HUDEP-2 (cell line): ENCODE results near the gene UBE2Q1.

ENCODE experiments used
- DNase-seq, 76 experiments: peaks; one replicate each; lab custom pipeline; 2025; ENCODE audit not compliant: unreplicated experiment in 76 of 76; lab: John Stamatoyannopoulos, UW

The UBE2Q1 gene

GRCh38 chr1:154557939-154558719, at the start of gene UBE2Q1:
TSS of gene UBE2Q1 (minus strand) at chr1:154558662. CDS start at chr1:154558553, 109 bp downstream.
- DNase-seq = peak in 2 of 76 experiments; percentile 12 to 13

DNA sequence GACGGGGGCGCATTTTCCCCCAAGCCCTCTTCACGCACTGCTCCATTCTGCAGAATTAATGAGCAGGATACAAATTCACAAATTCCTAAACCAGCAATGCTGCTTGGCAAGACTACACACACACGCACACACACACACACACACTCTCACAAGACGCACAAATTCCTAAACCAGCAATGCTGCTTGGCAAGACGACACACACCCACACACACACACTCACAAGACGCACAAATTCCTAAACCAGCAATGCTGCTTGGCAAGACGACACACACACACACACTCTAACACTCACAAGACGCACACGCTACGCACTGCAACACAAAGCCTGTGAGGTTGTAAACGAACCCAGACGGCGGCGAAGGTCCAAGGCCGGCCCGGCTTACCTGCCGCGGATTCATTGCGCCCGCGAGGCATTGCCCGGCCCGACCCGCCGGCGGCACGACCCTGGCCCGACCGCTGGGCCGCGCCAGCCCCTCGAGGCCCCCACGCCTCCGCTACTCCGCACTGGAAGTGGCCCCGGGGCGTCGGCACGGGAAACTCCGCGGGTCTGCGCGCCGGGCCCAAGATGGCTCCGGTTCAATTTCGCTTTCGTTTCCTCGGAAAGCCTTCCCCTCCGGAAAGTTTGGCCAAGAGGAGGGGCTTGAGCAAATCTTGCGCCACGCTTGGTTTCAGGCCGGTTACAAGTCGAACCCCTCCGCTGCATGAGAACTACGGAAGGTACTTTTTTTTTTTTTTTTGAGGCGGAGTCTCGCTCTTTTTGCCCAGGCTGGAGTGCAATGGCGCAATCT, 49.3 kb upstream of the UBE2Q1 start, which contains the start of gene ADAR:
Gene ADAR (minus strand): TSS at position 578 of the 788 bp plus-strand sequence. CDS start 180 bp downstream, at position 398.
- peak in 74 of 76 experiments; percentile 14 to 83 (median 66) for DNase-seq

- DNase-seq = peak in 3 of 76 experiments; percentile 3 to 42 (median 18)
Observed at GRCh38 chr1:154607106-154607608, 48.7 kb upstream of the UBE2Q1 start.

DNA sequence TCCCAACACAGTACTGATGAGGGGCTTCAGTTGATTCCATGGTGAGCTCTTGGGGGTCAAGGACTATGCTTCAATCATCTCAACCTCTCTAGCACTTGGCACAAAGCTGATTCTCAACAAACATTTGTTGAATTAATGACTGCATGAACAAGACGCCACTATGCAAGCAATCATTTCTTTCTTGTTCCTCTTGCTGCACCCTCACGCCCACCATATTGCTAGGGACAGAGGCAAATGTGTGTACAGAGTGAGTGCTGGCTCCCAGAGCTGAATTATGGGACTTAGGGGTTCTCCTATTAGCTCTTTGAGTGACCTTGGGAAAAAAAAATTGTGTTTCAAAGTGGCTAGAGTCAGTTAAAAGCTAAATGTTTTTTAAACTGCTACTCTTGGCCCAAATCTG, 47.1 kb upstream of the UBE2Q1 start:
- no peak for DNase-seq

- DNase-seq = no peak
Observed at GRCh38 chr1:154603317-154603716, 44.9 kb upstream of the UBE2Q1 start.

- DNase-seq = no peak
Observed at GRCh38 chr1:154599658-154600057, 41.2 kb upstream of the UBE2Q1 start.

DNA sequence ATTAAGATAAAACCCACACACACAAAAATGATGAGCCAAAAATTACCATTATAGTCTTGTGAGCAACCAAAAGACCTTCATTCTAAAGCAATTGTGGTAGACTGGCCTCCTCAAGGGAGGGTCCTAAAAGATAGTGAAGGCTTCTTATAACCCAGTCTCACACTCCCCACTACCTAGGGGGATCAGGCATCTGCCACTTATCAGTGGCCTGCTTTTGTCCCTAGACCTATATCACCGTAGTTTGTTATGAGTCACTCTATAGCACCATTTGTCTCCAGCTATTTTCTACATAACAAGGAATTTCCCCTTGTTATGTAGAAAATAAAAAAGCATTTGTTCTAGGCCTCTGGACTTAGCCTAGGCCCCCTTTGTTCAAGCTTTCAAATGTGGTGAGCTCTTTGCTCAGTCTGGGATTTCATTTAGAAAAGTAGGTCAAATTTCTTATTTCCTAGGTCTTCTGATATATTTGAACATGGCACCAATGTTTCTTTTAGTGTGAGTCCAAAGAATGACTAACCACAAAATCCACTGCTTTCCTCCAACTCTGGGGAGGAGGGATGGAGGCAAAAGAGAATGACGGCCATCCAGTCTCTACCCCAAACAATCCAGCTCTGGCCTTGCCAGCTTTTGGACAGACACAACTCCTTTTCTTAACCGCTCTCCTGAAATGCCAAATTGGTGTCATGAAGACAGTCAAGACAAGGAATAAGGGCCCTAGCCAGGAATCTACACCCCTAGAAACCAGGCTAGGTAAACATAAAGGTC, 40.6 kb upstream of the UBE2Q1 start:
- DNase-seq = no peak

DNA sequence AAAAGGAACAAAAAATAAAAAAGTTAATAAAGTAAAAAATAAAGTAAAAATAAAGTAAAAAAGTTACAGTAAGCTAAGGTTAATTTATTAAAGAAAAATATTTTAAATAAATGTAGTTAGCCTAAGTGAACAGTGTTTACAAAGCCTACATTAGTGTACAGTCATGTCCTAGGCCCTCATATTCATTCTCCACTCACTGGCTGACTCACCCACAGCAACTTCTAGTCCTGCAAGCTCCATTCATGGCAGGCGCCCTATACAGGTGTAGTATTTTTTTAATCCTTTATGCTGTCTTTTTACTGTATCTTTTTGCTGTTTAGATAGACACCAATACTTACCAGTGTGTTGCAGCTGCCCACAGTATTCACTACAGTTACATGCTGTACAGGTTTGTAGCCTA, 37.2 kb upstream of the UBE2Q1 start:
- no peak for DNase-seq

GRCh38 chr1:154594811-154595210, 36.3 kb upstream of the UBE2Q1 start:
- DNase-seq = no peak

GRCh38 chr1:154593390-154593789, 34.9 kb upstream of the UBE2Q1 start:
- peak in 14 of 76 experiments; percentile 6 to 61 (median 24) for DNase-seq

DNA sequence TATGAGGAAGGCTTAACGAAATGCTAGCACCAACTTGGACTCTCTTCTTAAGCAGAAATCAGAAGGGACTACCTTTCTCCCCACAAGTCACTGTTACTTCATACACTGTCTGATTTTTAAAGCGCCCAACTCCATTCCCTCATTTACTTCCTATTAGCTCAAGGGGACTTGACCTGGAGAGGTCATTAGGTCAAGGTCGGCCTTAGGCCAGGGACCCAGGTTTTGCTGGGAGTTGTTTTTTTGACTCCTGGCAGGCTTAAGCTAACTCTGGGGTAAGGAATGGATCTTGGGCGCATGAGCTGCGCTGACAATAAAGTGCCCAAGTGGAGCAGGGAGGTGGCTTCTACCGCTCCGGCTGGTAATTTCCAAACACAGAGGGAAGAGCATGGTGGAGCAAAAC, 32.7 kb upstream of the UBE2Q1 start:
- no peak for DNase-seq

- no peak for DNase-seq
Observed at GRCh38 chr1:154590756-154591155, 32.3 kb upstream of the UBE2Q1 start.

DNA sequence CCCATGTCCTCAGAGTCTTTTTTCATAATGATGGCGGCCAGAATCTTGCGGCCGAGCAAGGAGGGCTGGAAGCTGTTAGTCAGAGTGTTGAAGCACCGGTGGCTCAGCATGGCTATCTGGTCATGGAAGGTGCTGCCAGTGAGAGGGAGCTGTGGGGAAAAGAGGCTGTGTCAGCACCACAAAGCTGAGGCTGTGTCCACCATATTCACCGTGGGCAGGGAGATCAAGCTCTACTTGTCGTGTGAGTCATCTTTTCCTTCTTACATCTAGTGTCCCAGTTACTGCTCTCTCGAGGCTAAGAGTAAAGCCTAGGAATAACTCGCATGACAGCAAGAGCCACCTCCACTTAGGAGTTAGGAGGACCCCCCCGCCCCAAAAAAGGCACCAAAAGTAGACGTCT, 31.3 kb upstream of the UBE2Q1 start:
- peak in 1 of 76 experiments; percentile 17 for DNase-seq

DNA sequence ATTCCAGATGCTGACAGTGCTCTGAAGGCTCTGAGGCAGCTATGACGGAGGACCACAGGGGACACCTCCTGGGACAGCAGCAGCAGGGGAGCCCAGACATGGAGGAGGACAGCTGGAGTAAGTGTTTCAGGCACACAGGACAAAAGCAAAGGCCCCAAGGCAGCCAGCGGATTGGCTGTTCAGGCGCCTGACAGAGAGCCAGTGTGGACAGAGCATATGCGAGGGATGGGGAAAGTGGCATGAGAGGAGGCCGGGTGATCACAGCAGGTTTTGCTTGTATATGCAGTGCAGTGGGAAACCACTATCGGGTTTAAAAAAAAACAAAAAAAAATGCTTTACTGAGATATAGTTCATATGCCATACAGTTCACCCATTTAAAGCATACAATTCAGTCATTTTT, 28.2 kb upstream of the UBE2Q1 start:
- no peak for DNase-seq

DNA sequence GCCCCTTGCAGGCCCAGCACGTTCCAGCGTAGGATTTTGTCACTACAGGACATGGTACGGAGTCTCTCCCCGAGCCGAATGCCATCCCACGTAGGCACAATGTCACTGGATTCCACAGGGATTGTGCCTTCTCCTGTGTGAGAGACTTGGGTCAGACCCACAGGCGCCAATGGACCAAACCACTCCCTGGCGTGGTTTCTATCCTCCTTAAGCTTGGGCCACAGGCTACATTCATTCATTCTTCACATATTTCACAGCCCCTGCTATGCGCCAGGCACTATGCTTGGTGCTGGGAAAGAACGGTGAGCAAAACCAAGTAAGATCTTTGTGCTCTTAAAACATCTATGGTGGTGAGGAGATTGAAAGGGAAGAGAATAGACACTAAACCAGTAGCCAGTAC, 27.8 kb upstream of the UBE2Q1 start:
- no peak for DNase-seq

DNA sequence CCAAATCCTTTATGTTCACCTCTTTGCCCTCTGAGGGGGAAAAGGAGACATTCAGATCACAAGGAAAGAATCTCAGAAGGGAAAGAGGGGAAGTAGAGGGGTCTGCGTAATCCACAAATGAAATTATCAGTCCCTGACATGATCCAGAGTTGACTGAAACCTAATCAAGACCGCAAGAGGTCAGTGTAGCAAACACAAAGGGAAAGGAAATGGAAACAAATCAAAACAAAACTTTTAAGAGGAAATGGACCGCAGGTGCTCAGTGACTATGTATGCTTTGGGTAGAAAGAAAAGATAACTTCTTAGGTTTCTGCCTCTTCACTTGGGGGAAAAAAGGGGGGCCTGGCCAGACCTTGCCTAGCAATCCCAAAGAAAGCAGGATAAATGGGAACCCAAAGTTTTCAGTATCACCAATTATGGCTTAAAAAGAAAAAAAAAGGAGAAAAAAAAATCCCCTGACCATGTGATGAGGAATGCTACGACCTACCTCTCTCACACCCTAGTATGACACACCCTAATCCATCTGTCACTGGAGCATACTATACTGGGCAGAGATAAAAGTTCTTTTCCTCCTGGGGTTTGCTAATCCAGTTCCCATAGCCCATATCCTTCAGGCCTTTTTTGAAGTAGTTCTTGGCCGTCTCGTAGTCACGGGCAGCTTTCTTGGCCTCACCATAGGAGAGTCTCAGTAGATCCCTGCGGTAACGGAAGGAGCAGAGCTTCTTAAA, 26.0 kb upstream of the UBE2Q1 start:
- DNase-seq = no peak

- no peak for DNase-seq
Observed at GRCh38 chr1:154583773-154584172, 25.3 kb upstream of the UBE2Q1 start.

GRCh38 chr1:154582885-154583284, 24.4 kb upstream of the UBE2Q1 start:
- no peak for DNase-seq

DNA sequence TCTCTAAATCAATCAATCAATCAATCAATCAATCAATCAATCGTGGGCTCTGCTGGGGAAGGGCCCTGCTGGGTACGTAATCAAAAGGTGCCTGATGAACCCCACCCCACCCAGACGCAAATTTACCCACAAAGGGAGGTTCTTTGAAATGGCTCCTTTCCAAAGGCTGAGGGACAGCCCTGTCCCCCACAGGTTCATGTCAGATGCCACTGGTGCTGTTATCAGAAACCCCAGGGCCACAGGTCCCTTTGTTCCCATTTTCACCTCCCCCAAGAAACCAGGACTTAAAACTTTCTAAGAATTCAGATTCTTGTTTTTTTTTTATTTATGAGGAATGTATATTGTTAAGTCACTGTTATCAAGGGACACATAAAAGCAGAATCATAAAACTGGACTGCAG, 23.3 kb upstream of the UBE2Q1 start:
- DNase-seq = peak in 10 of 76 experiments; percentile 4 to 37 (median 9)

DNA sequence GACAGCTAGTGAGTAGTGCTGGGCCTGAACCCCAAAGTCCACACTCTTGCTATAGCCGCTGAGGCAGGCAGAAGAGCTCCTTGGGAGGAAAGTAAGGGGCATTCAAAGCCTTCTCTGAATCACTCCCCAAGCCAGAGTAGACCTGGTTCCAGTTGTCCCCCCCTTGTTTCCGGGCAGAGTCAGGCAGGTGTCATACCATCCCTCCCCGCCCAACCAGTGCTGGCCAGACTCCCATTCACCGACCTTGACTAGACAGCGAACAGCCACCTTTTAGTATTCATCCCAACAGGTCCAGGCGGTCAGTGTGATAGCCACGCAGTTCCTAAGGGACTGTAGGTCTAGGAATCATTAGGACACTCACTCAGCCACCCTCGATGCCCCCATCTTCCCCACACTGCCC, 20.9 kb upstream of the UBE2Q1 start:
- DNase-seq = no peak
